Upper lobe of left lung (tissue), 4 donors: ENCODE data around the gene TMED8.

ENCODE experiments used
- CTCF ChIP-seq, 6 experiments: fragments of 450-650 bp in 4 of 6; fragments of 200-600 bp in 2 of 6; sonication (generic) in 2 of 6; IDR thresholded peaks; one replicate each; pipeline ENCODE4 v1.5.1; 2016 to 2019; ENCODE audit warnings: antibody characterized with exemption in 6 of 6
- EP300 ChIP-seq, 4 donors: sonication (generic); formaldehyde crosslinking; IDR thresholded peaks; one replicate each; pipeline ENCODE4 v1.5.1; 2017; ENCODE audit warnings: antibody characterized with exemption in 4 of 4, control low read depth in 2 of 4
- POLR2AphosphoS5 ChIP-seq, 2 donors: sonication (generic); formaldehyde crosslinking; IDR thresholded peaks; one replicate each; pipeline ENCODE4 v1.5.1; 2017; ENCODE audit warnings: antibody characterized with exemption in 2 of 2

GRCh38 chr14:77303417-77304156 is 73.3 kb downstream of the TMED8 start:
- TF ChIP-seq POLR2AphosphoS5 (IDR thresholded peaks at IDR 0.05), result peak in 1 of 2 donors; percentile 12
- TF ChIP-seq CTCF (IDR thresholded peaks at IDR 0.05), result no peak
- TF ChIP-seq EP300 (IDR thresholded peaks at IDR 0.05), result no peak
